ENCODE measurements around the gene RIN1. TPM values are rescaled to one million over a fixed set of nuclear protein-coding genes. Genes with fewer than 3 reads are reported as not detected.
A peak's percentile ranks its signal among the peaks of the same experiment; 100 is the strongest.

RIN1 gene
- total RNA-seq, 2 donors from 2014 or later = 2.2 to 2.6 TPM

DNA sequence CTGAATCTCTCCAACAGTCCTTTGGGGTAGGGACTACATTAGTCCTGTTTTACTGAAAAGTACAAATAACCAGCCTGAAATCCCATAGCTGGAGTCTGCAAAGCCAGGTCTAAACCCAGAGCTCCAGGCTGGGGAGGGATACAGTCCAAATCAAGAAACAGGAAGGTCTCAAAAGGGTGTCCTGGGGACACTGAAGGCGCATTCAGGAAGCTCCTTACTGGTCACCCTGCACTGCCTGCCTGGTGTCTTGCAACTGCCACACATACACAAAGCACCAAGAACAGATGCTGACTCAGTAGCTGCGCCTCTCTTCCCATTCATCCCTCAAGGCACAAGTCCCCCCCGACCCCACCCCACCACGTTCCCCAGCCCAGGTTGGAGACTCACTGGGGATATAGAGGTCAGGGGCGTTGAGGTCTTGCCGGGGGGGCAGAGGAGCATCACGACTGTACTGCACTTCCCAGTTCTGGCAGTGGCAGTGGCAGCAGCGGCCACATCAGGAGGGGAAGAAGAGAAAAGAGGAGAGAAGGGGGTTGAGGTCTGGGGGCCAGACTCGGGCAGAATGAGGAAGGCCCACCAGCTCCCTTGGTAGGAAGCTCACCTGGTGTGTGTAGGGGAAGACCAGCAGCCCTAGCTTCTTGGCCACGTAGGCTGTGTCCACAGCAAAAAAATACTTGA, 48.9 kb downstream of the RIN1 start:
- no peaks in the 10 kb centered on the region for H3K9me3 Mint-ChIP-seq
- TF ChIP-seq, protein P1, sequence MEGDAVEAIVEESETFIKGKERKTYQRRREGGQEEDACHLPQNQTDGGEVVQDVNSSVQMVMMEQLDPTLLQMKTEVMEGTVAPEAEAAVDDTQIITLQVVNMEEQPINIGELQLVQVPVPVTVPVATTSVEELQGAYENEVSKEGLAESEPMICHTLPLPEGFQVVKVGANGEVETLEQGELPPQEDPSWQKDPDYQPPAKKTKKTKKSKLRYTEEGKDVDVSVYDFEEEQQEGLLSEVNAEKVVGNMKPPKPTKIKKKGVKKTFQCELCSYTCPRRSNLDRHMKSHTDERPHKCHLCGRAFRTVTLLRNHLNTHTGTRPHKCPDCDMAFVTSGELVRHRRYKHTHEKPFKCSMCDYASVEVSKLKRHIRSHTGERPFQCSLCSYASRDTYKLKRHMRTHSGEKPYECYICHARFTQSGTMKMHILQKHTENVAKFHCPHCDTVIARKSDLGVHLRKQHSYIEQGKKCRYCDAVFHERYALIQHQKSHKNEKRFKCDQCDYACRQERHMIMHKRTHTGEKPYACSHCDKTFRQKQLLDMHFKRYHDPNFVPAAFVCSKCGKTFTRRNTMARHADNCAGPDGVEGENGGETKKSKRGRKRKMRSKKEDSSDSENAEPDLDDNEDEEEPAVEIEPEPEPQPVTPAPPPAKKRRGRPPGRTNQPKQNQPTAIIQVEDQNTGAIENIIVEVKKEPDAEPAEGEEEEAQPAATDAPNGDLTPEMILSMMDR (conservative IDR thresholded peaks at IDR 0.05) = no peak
- no peak for DNase-seq
- peaks cover 25% of the 10 kb centered on the region for H3K27me3 Mint-ChIP-seq (ENCODE audit: insufficient read depth)
- H3K4me1 Mint-ChIP-seq = peaks cover 6% of the 10 kb centered on the region
- Histone ChIP-seq H3K9me3 (ENCODE audit: control insufficient read depth, low read length) (no peaks in the 10 kb centered on the region), H3K27ac (ENCODE audit: low read depth, low read length) (no peak overlapping the region), H3K4me1 (ENCODE audit: control insufficient read depth, insufficient read depth, low read length) (peaks cover 3% of the 10 kb centered on the region), H3K27me3 (ENCODE audit: control insufficient read depth, insufficient read depth, low read length, poor library complexity, severe bottlenecking) (peaks cover 26% of the 10 kb centered on the region), H3K4me3 (ENCODE audit: low read length) (peak overlapping the region; percentile 97), H3K9ac (ENCODE audit: extremely low read depth, low read length, poor library complexity, severe bottlenecking) (no peak overlapping the region), H3K36me3 (ENCODE audit: control insufficient read depth, insufficient read depth, low read length) (peaks cover 26% of the 10 kb centered on the region)
- H3K4me3 Mint-ChIP-seq = peak overlapping the region; percentile 75
- H3K36me3 Mint-ChIP-seq (ENCODE audit: low read depth) = peaks cover 6% of the 10 kb centered on the region
- H3K27ac Mint-ChIP-seq = no peak overlapping the region
- 89 to 100% methylated on average over 4 to 10 of the region's 10 CpGs for WGBS, 2 experiments (ENCODE audit: insufficient coverage in 1 of 2, insufficient read length in 1 of 2)

DNA sequence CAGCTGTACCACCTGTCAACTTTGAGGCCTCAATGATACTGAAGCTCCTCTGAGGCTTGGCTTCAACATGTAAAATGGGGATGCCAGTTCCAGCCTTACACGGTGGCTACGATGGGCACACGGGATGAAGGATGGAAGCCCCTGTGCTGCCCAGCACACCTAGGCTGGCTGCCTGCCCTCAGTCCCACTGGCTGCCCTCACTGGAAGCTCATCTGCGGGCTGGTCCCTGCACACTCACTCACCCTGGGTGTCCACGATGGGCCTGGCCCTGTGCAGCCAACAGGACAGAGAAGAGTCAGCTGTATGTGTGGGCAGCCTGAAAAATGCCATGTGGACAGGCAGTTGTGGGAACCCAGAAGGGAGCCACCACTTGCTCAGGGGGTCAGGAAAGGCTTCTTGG, 49.5 kb downstream of the RIN1 start:
- no peak for DNase-seq
- Histone ChIP-seq H3K27ac (ENCODE audit: low read depth, low read length) (no peak overlapping the region), H3K27me3 (ENCODE audit: control insufficient read depth, insufficient read depth, low read length, poor library complexity, severe bottlenecking) (peaks cover 19% of the 10 kb centered on the region), H3K36me3 (ENCODE audit: control insufficient read depth, insufficient read depth, low read length) (peaks cover 26% of the 10 kb centered on the region), H3K9ac (ENCODE audit: extremely low read depth, low read length, poor library complexity, severe bottlenecking) (no peak overlapping the region), H3K4me1 (ENCODE audit: control insufficient read depth, insufficient read depth, low read length) (peaks cover 3% of the 10 kb centered on the region), H3K9me3 (ENCODE audit: control insufficient read depth, low read length) (no peaks in the 10 kb centered on the region), H3K4me3 (ENCODE audit: low read length) (no peak overlapping the region)
- Mint-ChIP-seq H3K27ac (no peak overlapping the region), H3K4me3 (no peak overlapping the region), H3K9me3 (no peaks in the 10 kb centered on the region), H3K4me1 (peaks cover 6% of the 10 kb centered on the region), H3K27me3 (ENCODE audit: insufficient read depth) (peaks cover 23% of the 10 kb centered on the region), H3K36me3 (ENCODE audit: low read depth) (peaks cover 6% of the 10 kb centered on the region)
- TF ChIP-seq, protein P1 (conservative IDR thresholded peaks at IDR 0.05) = no peak
- 93 to 100% methylated on average over 3 to 5 of the region's 5 CpGs for WGBS, 2 experiments (ENCODE audit: insufficient coverage in 1 of 2, insufficient read length in 1 of 2)

GRCh38 chr11:66285250-66285947, 50.8 kb downstream of the RIN1 start:
- peaks cover 23% of the 10 kb centered on the region for H3K27me3 Mint-ChIP-seq (ENCODE audit: insufficient read depth)
- no peaks in the 10 kb centered on the region for H3K9me3 Mint-ChIP-seq
- peaks cover 6% of the 10 kb centered on the region for H3K36me3 Mint-ChIP-seq (ENCODE audit: low read depth)
- WGBS, 2 experiments (ENCODE audit: insufficient coverage in 1 of 2, insufficient read length in 1 of 2) = 92 to 95% methylated on average over 7 to 13 of the region's 13 CpGs
- Histone ChIP-seq H3K4me3 (ENCODE audit: low read length) (no peak overlapping the region), H3K27me3 (ENCODE audit: control insufficient read depth, insufficient read depth, low read length, poor library complexity, severe bottlenecking) (peaks cover 6% of the 10 kb centered on the region), H3K9ac (ENCODE audit: extremely low read depth, low read length, poor library complexity, severe bottlenecking) (no peak overlapping the region), H3K9me3 (ENCODE audit: control insufficient read depth, low read length) (no peaks in the 10 kb centered on the region), H3K27ac (ENCODE audit: low read depth, low read length) (no peak overlapping the region), H3K4me1 (ENCODE audit: control insufficient read depth, insufficient read depth, low read length) (peaks cover 3% of the 10 kb centered on the region), H3K36me3 (ENCODE audit: control insufficient read depth, insufficient read depth, low read length) (peaks cover 26% of the 10 kb centered on the region)
- DNase-seq = peak; percentile 35
- H3K27ac Mint-ChIP-seq = no peak overlapping the region
- TF ChIP-seq, protein P1 (conservative IDR thresholded peaks at IDR 0.05) = no peak
- no peak overlapping the region for H3K4me3 Mint-ChIP-seq
- H3K4me1 Mint-ChIP-seq = peaks cover 6% of the 10 kb centered on the region

Measured in endodermal cell (in vitro differentiated cells).